HG02610 (cell line): ENCODE measurements around the gene TTPAL.

Experiments
- ATAC-seq: cut with Tn5 transposase; IDR thresholded peaks from one replicate; pipeline ENCODE4 v1.9.1; 2021; ENCODE audit warnings: mild to moderate bottlenecking, moderate library complexity; ENCODE audit not compliant: unreplicated experiment

The TTPAL gene

GRCh38 chr20:44495802-44496481, 20.3 kb downstream of the TTPAL start:
- no peak for ATAC-seq

GRCh38 chr20:44496976-44497375, 21.3 kb downstream of the TTPAL start:
- ATAC-seq, result no peak

GRCh38 chr20:44497761-44498160, 22.1 kb downstream of the TTPAL start:
- no peak for ATAC-seq

GRCh38 chr20:44500221-44500620, 24.5 kb downstream of the TTPAL start:
- no peak for ATAC-seq

GRCh38 chr20:44501448-44501847, 25.8 kb downstream of the TTPAL start:
- no peak for ATAC-seq

DNA sequence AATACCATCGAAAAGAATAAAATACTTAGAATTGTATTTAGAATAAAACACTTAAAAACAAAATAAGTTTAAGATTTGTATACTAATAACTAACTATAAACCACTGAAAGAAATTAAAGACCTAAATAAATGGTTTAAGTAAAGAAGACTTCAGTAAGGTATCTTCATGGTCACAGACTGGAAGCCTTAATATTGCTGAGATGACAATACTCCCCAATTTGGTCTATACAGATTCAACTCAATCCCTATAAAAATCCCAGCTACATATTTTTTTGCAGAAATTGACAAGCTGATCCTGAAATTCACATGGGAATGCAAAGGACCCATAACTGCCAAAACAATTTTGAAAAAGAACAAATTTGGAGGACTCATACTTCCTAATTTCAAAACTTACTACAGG, 27.3 kb downstream of the TTPAL start:
- no peak for ATAC-seq

DNA sequence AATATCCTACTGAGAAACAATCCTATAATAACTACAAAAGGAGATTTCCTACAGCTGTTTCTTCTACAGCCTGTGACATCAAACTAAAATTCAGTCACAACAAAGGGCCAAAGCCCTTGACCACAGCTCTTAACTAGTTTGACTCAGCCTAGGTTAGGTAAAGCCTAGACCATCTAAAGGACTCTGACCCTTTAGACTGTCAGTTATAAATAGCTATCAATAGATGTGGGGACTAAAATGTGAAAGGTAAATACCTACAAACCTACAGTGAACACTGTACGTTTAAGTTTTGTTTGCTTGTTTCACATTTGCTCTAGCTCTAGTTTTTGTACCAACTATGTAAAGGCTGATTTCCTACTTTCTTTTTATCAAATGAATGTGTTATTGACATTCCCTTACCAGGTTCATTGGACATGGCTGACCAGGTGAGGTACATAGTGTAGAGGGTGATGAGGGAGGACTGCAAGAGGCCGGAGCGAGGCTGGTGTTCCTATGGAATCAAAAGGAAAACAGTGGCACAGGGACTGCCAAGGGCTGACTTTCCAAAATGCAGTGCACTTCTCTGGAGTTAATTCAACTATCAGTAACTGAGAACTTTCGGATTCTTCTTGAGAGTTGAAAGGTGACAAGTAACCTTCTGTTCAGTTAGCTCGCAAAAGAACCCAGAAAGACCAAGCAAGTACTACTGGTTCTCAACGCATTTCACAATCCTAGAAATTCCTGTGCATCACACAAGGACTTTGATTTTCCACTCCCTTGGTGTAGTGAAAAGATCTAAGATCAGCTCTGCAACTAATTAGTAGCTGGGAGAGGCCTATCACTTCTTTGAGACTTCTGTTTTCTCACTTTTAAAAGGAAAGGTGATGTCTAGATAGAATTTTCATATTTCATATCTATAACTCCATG, 29.0 kb downstream of the TTPAL start:
- no peak for ATAC-seq

DNA sequence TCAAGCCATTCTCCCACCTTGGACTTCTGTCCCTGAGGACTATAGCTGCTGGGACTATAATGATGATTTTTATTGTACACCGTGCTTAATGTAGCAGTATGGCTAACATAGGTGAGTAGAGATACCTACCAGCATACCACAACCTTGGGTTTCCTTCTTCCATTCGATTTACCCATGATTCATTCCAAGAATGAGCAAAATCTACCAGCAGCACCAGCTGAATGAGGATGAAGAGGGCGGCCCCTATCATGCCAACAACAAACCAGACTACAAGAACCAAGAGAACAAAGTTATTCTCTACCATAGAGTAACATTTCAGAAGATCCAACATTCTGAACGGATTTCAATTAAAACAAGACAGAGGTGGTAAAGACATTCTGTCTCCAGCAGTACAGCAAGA, 34.1 kb downstream of the TTPAL start:
- ATAC-seq, result no peak

DNA sequence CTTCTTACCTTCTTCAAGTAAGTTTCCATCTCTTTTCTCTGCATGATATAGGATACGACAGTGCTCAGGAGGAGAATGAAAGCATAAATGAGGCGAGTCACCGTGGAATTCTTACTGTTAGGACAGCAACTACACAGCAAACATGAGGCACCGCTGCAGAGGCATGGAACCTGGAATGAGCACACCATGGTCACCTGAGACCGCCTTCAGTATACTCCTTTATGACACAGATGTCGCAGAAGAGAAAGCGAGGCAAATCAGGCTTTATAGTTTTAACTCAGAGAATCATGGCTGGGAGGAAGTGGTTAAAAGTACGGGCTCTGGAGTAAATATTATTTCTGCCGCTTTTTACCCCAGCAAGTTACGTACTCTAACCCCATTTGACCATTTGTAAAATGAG, 38.2 kb downstream of the TTPAL start:
- ATAC-seq, result no peak

DNA sequence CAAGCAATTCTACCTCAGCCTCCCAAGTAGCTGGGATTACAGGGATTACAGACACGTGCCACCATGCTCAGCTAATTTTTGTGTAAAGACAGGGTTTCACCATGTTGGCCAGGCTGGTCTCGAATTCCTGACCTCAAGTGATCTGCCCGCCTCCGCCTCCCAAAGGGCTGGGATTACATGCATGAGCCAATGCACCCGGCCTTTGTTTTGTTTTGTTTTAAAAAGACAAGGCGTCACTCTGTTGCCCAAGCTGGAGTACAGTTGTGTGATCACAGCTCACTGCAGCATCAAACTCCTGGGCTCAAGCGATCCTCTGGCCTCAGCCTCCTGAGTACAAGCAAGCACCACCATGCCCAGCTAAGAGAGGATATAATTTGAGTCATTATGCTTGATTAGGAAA, 40.8 kb downstream of the TTPAL start:
- no peak for ATAC-seq

DNA sequence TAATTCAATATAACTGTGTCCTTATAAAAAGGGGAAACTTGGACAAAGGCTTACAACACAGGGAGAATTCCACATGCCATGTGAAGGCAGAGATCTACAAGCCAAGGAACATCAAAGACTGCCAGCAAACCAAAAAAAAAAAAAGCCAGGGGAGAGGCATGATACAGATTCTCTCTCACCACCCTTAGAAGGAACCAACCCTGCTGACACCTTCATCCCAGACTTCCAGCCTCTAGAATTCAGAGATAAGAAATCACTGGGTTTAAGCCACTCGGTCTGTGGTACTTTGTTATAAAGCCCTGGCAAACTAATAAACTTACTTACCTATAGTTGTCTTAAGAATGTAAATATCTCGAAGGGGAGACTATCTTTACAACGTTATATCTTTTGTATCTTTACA, 41.8 kb downstream of the TTPAL start:
- no peak for ATAC-seq

- ATAC-seq, result no peak
Observed at GRCh38 chr20:44518248-44518647, 42.6 kb downstream of the TTPAL start.

DNA sequence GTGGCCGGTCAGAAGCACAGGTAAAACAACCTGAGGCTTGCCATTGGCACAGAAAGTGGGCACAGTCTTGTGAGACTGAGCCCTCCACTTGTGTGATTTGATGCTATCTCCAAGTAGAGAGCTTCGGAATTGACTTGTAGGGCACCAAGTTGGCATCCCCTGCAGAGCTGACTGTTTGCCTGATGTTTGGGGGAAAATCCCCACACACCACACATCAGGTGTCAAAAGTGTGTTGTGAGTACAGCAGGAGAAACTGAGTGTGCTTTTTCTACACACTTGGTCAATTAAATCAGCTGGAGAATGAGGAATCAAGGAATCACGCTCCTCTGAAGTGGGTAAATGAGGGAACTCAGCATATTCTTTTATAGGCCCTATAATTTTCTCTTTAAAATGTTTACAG, 45.2 kb downstream of the TTPAL start:
- no peak for ATAC-seq

DNA sequence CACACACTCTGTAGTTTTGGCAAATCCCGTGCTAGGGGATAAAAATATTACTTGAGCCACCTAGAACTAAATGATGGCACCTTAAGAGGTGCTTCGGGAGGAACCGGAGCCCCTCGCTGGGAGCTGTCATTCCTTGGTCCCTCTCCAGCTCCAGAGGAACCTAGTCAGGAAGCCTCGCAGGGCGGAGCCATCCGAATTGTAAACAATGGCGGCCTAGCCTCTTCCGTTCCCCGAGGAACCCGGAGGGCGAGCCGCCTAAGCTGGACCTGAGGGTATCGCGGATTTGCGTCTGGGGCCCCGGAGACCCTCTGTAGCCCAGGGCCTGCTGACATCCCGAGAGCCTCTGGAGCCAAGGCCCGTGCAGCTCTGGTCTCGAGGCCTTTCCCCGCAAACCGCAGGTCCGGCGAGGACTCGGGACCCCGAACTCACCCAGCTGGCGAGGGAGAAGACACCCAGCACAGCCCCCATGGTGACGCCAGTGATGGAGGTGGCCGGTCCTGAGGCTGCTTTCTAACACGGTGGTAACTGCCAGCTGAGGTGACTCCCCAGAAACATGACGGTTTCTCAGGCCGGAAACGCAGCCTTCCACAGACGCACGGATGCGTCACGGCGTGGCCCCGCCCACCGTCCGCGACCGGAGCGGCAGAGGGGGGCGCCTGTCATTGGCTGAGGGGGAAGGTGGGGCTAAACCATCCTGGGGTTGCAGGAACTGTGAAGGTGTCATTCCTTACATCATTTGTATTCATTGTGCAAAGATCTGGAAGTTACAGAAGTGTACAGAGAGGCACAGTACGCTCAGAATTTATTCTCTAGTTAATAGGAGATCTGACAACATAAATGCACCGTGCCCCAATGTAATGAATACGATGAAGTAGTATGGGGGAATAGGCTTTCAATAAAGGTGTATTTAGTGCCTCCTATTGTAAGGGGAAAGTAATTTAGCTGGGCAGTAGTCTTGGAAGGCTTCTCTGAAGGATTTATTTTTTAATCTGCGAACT, 46.1 kb downstream of the TTPAL start, which contains the start of gene SERINC3:
SERINC3 (minus strand) TSS at position 587 of the 998 bp plus-strand sequence; CDS start at position 468, 119 bp downstream.
- peak; percentile 98 for ATAC-seq

DNA sequence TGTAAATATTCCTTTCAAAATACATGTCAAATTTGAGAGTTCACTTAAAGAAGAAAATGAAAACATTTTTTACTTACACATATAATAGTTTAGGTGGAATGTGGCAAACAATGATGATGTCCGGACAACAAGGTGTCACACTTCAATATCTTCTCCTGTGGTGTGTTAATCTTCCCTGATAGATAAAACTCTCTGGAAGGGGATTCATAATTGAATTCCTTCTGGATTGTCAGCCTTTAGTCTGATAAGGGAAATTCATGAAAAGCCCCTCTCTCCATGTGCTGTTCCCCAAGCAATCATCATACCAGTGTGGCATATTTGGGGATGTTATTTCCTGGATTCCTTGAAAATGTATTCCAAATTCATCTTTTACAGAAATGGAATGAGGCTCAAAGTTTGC, 47.2 kb downstream of the TTPAL start:
- no peak for ATAC-seq

- no peak for ATAC-seq
Observed at GRCh38 chr20:44523746-44524145, 48.1 kb downstream of the TTPAL start.

- ATAC-seq, result no peak
Observed at GRCh38 chr20:44526129-44526528, 50.5 kb downstream of the TTPAL start.

DNA sequence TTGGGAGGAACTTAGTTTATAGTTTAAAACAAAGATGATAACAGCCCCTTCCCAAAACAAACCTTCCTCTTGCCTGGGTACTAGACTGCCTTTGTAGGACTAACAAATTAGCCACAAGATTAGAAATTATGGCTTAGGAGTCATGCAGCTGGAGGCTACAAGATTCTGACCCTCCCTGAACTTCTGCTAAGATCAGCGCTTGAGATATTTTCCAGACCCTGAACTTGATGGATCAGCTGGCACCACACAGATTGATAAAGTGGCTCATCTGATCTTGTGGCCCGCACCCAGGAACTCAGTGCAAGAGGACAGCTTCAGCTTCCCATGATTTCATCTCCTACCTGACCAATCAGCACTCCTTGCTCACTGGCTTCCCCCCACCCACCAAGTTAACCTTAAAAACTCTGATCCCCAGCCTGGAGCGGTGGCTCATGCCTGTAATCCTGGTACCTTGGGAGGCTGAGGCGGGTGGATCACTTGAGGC, 52.1 kb downstream of the TTPAL start:
- ATAC-seq, result no peak

- no peak for ATAC-seq
Observed at GRCh38 chr20:44528309-44528708, 52.6 kb downstream of the TTPAL start.

DNA sequence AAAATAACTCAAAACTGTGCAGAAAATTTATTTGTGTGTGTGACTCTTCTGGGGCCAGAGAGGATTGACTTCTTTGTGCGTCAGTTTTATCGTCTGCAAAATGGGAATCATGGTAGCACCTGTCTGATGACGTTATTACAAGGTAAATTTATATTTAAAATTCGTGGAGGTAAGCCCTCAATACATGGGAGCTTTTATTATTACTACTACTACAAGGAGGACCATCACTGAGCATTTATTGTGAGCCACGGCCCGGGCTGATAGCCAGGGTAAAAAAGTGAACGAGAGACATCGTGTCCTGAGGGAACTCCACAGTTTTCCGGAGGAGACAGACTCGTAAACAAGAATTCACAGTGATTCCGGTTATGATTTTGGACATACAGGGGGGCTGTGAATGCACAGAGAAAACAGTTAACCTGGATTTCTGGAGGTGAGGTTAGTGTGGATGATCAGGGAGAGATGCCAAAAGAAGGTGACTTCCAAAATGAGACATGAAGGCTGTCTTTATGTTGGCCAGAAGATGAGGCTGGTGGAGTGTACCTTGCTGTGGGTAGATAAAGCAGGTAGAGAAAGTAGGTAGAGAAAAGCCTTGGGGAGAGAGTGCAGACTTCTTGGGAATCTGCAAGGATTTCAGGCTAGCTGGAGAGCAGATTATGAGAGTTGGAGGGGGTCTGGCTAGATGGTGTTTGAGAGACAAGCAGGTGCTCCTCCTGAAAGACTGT, 56.7 kb downstream of the TTPAL start:
- ATAC-seq, result no peak
